Measurements from ENCODE around the gene KIFC3.

The KIFC3 gene

DNA sequence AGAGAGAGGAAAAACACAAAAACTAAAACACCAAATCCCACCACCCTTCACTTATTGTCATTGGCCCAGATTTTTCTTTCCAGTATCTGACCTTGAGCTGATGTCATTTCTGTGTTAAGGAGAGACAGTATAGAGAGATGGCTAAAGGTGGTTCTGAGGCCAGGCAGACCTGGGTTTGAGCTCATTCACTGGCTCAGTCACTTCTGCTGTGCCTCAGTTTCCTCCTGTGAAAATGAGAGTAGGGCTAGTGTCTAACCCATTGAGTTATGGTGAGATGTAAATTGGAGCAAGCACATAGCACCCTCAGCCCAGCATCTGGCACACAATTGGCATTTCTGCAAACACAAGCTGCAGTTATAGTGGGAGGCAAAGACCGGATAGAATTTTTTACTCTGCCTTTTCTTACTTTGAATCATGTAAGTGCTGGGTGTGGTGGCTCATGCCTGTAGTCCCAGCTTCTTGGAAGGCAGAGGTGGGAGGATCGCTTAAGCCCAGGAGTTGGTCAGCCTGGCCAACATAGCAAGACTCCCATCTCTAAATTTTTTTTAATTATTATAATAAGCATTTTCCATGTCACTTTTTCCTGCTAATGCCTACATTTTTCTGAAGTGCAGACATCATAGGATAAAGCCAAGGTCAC lies 6.4 kb upstream of the KIFC3 start:
- no peak for TF ChIP-seq Cebpa-rat (IDR thresholded peaks at IDR 0.05)
- Histone ChIP-seq H3K36me3 (no peaks in the 10 kb centered on the region), H3K4me3 (0 out of 20 replicates have a peak overlapping the region, but pooled peaks of 1 of the 10 experiments have one; percentile 9), H3K9me3 (replicated peaks in 1 of 11) (no peaks in the 10 kb centered on the region), H3K4me1 (peaks cover 42 to 71% (median 59%) of the 10 kb centered on the region in 10 experiments), H3K27ac (peak overlapping the region in 2 of 11 experiments; percentile 17 to 84; a peak in 2 of 22 replicates), H3K27me3 (no peaks in the 10 kb centered on the region), H3K4me2 (peak overlapping the region; percentile 45 to 97 (median 86)), H3K9ac (peak overlapping the region in 2 of 11 experiments; percentile 5 to 28; a peak in 3 of 22 replicates), H4K20me1 (no peaks in the 10 kb centered on the region)

DNA sequence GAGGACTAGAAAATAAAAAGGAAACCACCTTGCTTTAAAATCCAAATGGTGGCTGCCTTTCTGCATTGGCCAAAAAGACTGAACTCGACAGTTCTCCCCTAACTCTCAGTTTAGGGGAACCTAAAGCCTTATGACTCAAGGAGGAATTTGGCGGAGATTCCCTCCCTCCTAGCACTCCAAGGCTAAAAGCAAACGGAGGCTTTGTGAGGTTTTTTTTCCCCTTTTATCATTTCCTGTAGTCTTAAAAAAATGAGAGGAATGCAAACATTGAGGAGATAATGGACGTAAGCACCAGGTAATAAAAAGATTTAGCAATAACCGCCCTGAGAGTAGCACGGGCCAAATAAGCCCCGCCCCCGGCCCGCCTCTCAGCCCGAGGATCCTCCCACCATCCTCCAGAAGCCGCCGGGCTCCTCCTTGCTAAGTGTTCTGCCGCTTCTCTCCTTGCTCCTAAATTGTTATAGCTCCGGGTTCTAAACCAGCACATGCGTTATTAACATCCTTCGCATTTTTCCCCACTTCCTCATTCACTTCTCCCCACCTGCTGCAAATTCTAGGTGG lies 5.8 kb upstream of the KIFC3 start:
- Histone ChIP-seq H3K27ac (peak overlapping the region in 3 of 11 experiments; percentile 17 to 84 (median 18); a peak in 2 of 22 replicates), H3K4me2 (peak overlapping the region; percentile 30 to 97 (median 74)), H4K20me1 (no peaks in the 10 kb centered on the region; a peak in 1 of 22 replicates), H3K9ac (peak overlapping the region in 2 of 11 experiments; percentile 3 to 28; a peak in 2 of 22 replicates), H3K4me3 (peak overlapping the region in 1 of 10 experiments; percentile 9; a peak in 2 of 20 replicates), H3K27me3 (no peaks in the 10 kb centered on the region), H3K4me1 (peaks cover 48 to 78% (median 65%) of the 10 kb centered on the region in 10 experiments), H3K36me3 (no peaks in the 10 kb centered on the region), H3K9me3 (replicated peaks in 1 of 11) (no peaks in the 10 kb centered on the region)
- TF ChIP-seq Cebpa-rat (IDR thresholded peaks at IDR 0.05) = no peak

DNA sequence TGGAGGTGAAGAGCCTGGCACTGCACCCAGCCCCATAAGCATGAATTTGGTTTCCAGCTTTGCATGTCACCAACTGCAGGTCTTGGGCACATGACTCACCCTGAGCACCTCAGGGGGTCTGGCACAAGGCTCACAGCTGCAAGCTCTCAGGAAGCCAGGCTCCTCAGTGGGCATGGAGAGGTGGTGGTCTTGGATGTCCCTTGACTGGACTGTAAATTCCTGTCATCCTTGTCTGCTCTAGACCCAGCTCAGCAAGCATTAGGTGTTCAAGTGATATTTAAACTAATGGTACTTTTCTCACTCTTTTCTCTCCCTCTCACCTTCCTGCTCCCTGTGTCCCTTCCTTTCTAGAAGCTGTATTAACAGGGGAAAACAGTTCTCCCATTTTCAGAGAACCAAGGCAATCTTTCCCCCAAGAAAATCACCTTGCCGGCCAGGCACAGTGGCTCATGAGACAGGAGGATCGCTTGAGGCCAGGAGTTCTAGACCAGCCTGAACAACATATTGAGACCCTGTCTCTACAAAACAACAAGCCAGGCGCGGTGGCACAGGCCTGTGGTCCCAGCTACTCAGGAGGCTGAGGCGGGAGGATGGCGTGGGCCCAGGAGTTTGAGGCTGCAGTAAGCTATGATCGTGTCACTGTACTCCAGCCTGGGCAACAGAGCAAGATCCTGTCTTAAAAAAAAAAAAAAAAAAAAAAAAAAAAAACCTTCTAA lies 5.1 kb upstream of the KIFC3 start:
- Histone ChIP-seq H3K4me1 (peaks cover 55 to 84% (median 71%) of the 10 kb centered on the region in 10 experiments), H3K9me3 (replicated peaks in 1 of 11) (no peaks in the 10 kb centered on the region), H3K4me2 (peak overlapping the region; percentile 30 to 97 (median 74); a peak in 21 of 22 replicates), H3K4me3 (no peak overlapping the region), H3K27me3 (no peaks in the 10 kb centered on the region), H4K20me1 (no peaks in the 10 kb centered on the region; a peak in 1 of 22 replicates), H3K27ac (peak overlapping the region in 1 of 11 experiments; percentile 18; a peak in 2 of 22 replicates), H3K9ac (no peak overlapping the region), H3K36me3 (no peaks in the 10 kb centered on the region)
- no peak for TF ChIP-seq Cebpa-rat (IDR thresholded peaks at IDR 0.05)

DNA sequence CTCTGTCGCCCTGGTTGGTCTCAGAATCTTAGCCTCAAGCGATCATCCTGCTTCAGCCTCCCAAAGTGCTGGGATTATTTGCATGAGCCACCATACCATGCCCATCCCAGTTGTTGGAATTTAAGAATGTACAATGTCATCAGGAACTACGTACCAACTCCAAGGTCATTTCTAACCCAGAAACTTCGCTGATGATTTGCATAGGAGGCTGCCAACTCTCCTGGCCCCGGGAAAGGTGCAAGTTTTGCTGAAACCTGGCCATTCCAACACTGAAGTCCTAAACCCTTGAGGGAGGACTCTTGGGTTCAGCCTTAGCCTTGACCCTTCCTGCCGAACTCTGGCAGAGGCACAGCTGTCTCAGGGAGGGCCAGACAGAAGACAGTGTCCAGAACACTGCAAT lies 2.9 kb upstream of the KIFC3 start:
- H4K20me1 ChIP-seq = peaks cover 0 to 6% (median 0%) of the 10 kb centered on the region in 11 experiments; a peak in 4 of 22 replicates
- no peaks in the 10 kb centered on the region for H3K36me3 ChIP-seq
- H3K4me2 ChIP-seq = no peak overlapping the region; a peak in 1 of 22 replicates
- no peak for TF ChIP-seq Cebpa-rat (IDR thresholded peaks at IDR 0.05)
- H3K9me3 ChIP-seq (replicated peaks in 1 of 11) = no peaks in the 10 kb centered on the region
- no peak overlapping the region for H3K9ac ChIP-seq
- no peak overlapping the region for H3K27ac ChIP-seq
- peaks cover 69 to 85% (median 79%) of the 10 kb centered on the region in 10 experiments for H3K4me1 ChIP-seq
- H3K4me3 ChIP-seq = no peak overlapping the region
- H3K27me3 ChIP-seq = no peaks in the 10 kb centered on the region

DNA sequence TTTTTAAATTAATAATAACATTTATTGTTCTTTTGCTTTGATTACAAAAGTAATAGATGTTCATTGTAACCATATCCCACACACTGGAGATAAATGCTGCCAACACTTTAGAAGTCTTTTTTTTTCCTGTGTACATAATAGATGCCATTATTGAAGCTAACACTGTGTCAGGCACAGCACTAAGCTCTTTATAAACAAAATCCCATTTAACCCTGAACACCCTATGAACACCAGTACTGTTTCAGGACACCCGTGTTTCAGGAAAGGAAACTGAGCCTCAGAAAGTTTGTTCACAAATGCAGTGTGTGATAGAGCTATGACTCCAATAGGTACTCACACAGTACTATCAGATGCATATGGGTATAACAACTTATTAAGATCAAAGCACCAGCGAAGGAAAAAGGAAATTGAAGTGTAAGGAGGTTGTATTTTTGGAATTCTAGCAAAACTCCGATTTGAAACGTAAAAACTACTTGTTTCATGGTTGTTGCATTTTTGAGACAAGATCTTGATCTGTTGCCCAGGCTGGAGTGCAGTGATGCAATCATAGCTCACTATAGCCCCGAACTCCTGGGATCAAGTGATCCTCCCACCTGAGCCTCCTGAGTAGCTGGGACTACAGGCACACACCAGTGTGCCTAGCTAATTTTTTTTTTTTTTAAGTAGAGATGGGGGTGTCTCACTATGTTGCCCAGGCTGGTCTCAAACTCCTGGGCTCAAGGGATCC lies 2.0 kb upstream of the KIFC3 start:
- Histone ChIP-seq H3K9ac (no peak overlapping the region), H3K4me1 (peaks cover 69 to 85% (median 79%) of the 10 kb centered on the region in 10 experiments), H3K4me3 (no peak overlapping the region), H3K36me3 (no peaks in the 10 kb centered on the region), H4K20me1 (peaks cover 0 to 7% (median 0%) of the 10 kb centered on the region in 11 experiments; a peak in 5 of 22 replicates), H3K9me3 (replicated peaks in 1 of 11) (no peaks in the 10 kb centered on the region), H3K27me3 (no peaks in the 10 kb centered on the region), H3K4me2 (0 out of 22 replicates have a peak overlapping the region, but pooled peaks of 1 of the 11 experiments have one; percentile 3), H3K27ac (no peak overlapping the region)
- TF ChIP-seq Cebpa-rat (IDR thresholded peaks at IDR 0.05) = 0 out of 22 replicates have a peak, but pooled peaks of 1 of the 11 experiments have one; percentile 14

DNA sequence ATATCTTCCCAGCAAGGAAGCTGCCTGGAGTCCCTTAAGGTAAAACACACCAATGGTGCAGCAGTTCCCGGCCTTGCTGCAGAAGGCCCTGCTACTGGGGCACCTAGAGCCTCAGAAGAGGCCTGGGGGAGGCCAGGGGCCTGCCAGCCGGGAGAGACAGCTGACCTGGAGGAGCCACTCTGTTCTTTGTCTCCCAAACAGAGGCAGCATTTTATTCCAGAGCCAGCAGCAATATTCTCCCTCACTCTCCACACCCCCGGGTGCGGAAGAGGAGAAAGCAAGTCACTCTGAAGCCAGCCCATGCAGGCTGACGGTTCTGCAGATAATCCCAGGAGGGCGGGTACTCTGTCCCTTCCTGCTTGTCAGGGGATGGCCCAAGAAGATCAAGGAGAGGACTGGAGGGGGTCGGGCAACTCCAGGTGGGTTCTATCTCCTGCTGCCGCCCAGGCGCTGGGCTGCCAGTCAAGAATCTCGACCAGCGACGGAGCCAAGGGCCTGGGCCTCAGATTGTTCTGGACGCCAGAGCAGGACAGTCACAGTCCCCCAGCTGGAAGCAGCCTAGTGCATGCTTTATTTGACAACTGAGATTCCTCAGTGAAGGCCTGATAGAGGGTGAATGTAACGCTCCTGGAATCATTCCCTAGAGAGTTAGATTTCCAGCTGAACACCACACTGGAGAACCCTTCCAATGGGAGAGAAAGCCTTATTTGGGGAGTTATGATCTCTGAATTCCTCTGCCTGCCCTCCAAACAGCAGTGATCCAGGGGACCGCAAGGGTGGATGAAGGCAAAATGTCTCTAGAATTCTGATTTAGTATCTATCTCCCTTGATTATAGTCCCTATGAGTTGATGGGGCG lies 1.1 kb upstream of the KIFC3 start:
- H3K4me2 ChIP-seq = peak overlapping the region; percentile 94 to 100 (median 99)
- no peak for TF ChIP-seq Cebpa-rat (IDR thresholded peaks at IDR 0.05)
- no peaks in the 10 kb centered on the region for H3K27me3 ChIP-seq
- peaks cover 0 to 1% (median 0%) of the 10 kb centered on the region in 11 experiments; a peak in 2 of 22 replicates for H3K36me3 ChIP-seq
- peaks cover 71 to 85% (median 79%) of the 10 kb centered on the region in 10 experiments for H3K4me1 ChIP-seq
- no peak overlapping the region for H3K4me3 ChIP-seq
- H3K9ac ChIP-seq = peak overlapping the region in 3 of 11 experiments; percentile 18 to 88 (median 81); a peak in 2 of 22 replicates
- H3K27ac ChIP-seq = peak overlapping the region in 4 of 11 experiments; percentile 17 to 87 (median 82); a peak in 8 of 22 replicates
- H3K9me3 ChIP-seq (replicated peaks in 1 of 11) = no peaks in the 10 kb centered on the region
- peaks cover 0 to 13% (median 4%) of the 10 kb centered on the region in 11 experiments; a peak in 6 of 22 replicates for H4K20me1 ChIP-seq

DNA sequence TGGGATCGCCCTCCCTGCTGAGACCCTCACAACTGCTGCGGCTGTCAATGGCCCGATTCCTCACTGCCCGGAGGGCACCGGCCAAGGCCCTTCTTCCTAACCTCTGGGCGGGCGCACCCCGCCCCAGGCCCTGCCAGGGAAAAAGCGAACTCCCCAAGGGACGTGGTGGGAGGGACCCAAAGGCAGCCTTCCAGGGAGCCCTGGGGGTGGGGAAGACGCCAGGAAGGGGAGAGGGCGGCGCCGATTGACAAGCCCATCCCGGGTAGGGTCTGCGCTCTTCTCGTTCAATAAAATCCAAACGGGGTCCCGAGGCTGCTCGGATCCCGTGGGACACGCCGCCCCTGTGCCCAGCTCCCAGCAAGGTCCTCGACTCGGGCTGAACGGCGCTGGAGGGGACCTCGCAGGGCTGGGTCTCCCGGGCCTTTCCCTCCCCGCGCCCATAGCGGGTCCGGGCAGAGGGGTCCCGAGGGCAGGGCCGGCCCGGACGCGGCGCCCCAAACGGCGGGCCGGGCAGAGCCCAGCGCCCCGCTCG lies 416 bp downstream of the KIFC3 start:
- H3K27me3 ChIP-seq = no peaks in the 10 kb centered on the region
- H3K4me1 ChIP-seq = peaks cover 71 to 84% (median 79%) of the 10 kb centered on the region in 10 experiments
- H3K9me3 ChIP-seq (replicated peaks in 1 of 11) = no peaks in the 10 kb centered on the region
- H3K4me2 ChIP-seq = peak overlapping the region; percentile 94 to 100 (median 99)
- peak overlapping the region; percentile 80 to 95 (median 86) for H3K9ac ChIP-seq
- no peak for TF ChIP-seq Cebpa-rat (IDR thresholded peaks at IDR 0.05)
- H3K4me3 ChIP-seq = peak overlapping the region; percentile 64 to 83 (median 74)
- peak overlapping the region; percentile 80 to 91 (median 84) for H3K27ac ChIP-seq
- peaks cover 0 to 16% (median 10%) of the 10 kb centered on the region in 11 experiments; a peak in 18 of 22 replicates for H3K36me3 ChIP-seq
- H4K20me1 ChIP-seq = peaks cover 0 to 21% (median 6%) of the 10 kb centered on the region in 11 experiments; a peak in 7 of 22 replicates
